Common myeloid progenitor, CD34-positive (primary cell): Measurements from ENCODE around the gene RPRD1B.

Experiments used
- CTCF ChIA-PET: fragments of 350-600 bp; sonication (Branson Sonifier 250); formaldehyde crosslinking; loops from one replicate; lab custom pipeline; 2021; ENCODE audit warnings: antibody characterized with exemption; lab: Charles Lee
- POLR2A ChIA-PET: fragments of 350-600 bp; sonication (Branson Sonifier 250); formaldehyde crosslinking; loops from one replicate; lab custom pipeline; 2021; ENCODE audit warnings: antibody characterized with exemption; lab: Charles Lee
- DNase-seq, 3 donors: peaks; one replicate each; pipeline versions ENCODE4 v3.0.0 to v3.0.0-alpha.2; 2013
- H3K27ac ChIP-seq, 2 experiments: 1 replicate in 1 of 2; 2 replicates in 1 of 2; pipeline ENCODE4 v1.7.0; 2013; ENCODE audit warnings: inconsistent platforms in 2 of 2, low read length in 2 of 2, mild to moderate bottlenecking in 2 of 2, low read depth in 1 of 2, moderate library complexity in 1 of 2; ENCODE audit not compliant: severe bottlenecking in 2 of 2, insufficient read depth in 1 of 2, poor library complexity in 1 of 2
- H3K27me3 ChIP-seq, 5 experiments: replicated peaks in 2 of 5; 1 replicate in 3 of 5; 2 replicates in 2 of 5; pipeline versions ENCODE4 v1.6.1 to v1.7.0; 2013; ENCODE audit warnings: low read length in 4 of 5, mild to moderate bottlenecking in 2 of 5, moderate library complexity in 2 of 5, inconsistent platforms in 1 of 5; ENCODE audit not compliant: insufficient read depth in 5 of 5, control insufficient read depth in 4 of 5
- H3K36me3 ChIP-seq, 4 experiments: 1 replicate in 2 of 4; 2 replicates in 2 of 4; pipeline versions ENCODE4 v1.6.1 to v1.7.0; 2013; ENCODE audit warnings: low read length in 3 of 4, control low read depth in 1 of 4, mild to moderate bottlenecking in 1 of 4; ENCODE audit not compliant: control insufficient read depth in 4 of 4, insufficient read depth in 4 of 4
- H3K4me1 ChIP-seq, 4 experiments: 1 replicate in 3 of 4; 2 replicates in 1 of 4; pipeline versions ENCODE4 v1.6.1 to v1.7.1; 2013; ENCODE audit warnings: low read length in 3 of 4, mild to moderate bottlenecking in 3 of 4, control low read depth in 1 of 4, inconsistent platforms in 1 of 4, moderate library complexity in 1 of 4; ENCODE audit not compliant: control insufficient read depth in 4 of 4, insufficient read depth in 4 of 4; ENCODE audit errors: control extremely low read depth in 1 of 4
- H3K4me3 ChIP-seq, 7 experiments: 1 replicate in 4 of 7; 2 replicates in 3 of 7; pipeline versions ENCODE4 v1.5.1 to v1.7.0; 2013; ENCODE audit warnings: mild to moderate bottlenecking in 7 of 7, low read length in 6 of 7, moderate library complexity in 6 of 7, inconsistent platforms in 2 of 7, low read depth in 2 of 7, control low read depth in 1 of 7; ENCODE audit not compliant: insufficient read depth in 4 of 7, control insufficient read depth in 1 of 7; ENCODE audit errors: extremely low read depth in 1 of 7
- H3K9me3 ChIP-seq, 5 experiments: 1 replicate in 4 of 5; 2 replicates in 1 of 5; pipeline versions ENCODE4 v1.6.1 to v1.7.1; 2013; ENCODE audit warnings: low read length in 4 of 5, mild to moderate bottlenecking in 2 of 5, inconsistent platforms in 1 of 5, low read depth in 1 of 5, moderate library complexity in 1 of 5; ENCODE audit not compliant: control insufficient read depth in 4 of 5, insufficient read depth in 2 of 5; ENCODE audit errors: control extremely low read depth in 1 of 5
- WGBS: methylation state at CpG from one replicate; pipeline ENCODE4 v1.1.5; 2013; ENCODE audit not compliant: insufficient coverage; 5-methylcytosine and 5-hydroxymethylcytosine counted together

Gene RPRD1B

GRCh38 chr20:38128691-38129090, 95.1 kb downstream of the RPRD1B start:
- DNase-seq = no peak
- no peak overlapping the region for H3K27ac ChIP-seq
- H3K4me3 ChIP-seq = no peak overlapping the region
- H3K9me3 ChIP-seq = no peaks in the 10 kb centered on the region
- ChIA-PET POLR2A (no interaction called here), CTCF (interaction anchor here (2.2 kb wide), 1 partner anchor 14 kb away, joined by 16 read pairs; no protein-coding TSS in a partner anchor)
- no peaks in the 10 kb centered on the region for H3K36me3 ChIP-seq
- H3K4me1 ChIP-seq = no peaks in the 10 kb centered on the region
- no peaks in the 10 kb centered on the region for H3K27me3 ChIP-seq
- WGBS = 100% methylated on average over 2 of the region's 2 CpGs

- Histone ChIP-seq H3K9me3 (no peaks in the 10 kb centered on the region), H3K27ac (no peak overlapping the region), H3K27me3 (no peaks in the 10 kb centered on the region), H3K36me3 (no peaks in the 10 kb centered on the region), H3K4me3 (no peak overlapping the region), H3K4me1 (peaks cover 0 to 5% (median 3%) of the 10 kb centered on the region in 4 experiments)
- POLR2A ChIA-PET = no interaction called here
- CTCF ChIA-PET = interaction anchor here (2.2 kb wide), 1 partner anchor 15 kb away, joined by 16 read pairs; no protein-coding TSS in a partner anchor
- no peak for DNase-seq
- 100% methylated on average over 2 of the region's 6 CpGs for WGBS
These were observed 95.8 kb downstream of the RPRD1B start for GRCh38 chr20:38129248-38129865.

- POLR2A ChIA-PET = no interaction called here
- DNase-seq = no peak
- Histone ChIP-seq H3K27me3 (no peaks in the 10 kb centered on the region), H3K36me3 (no peaks in the 10 kb centered on the region), H3K9me3 (no peaks in the 10 kb centered on the region), H3K4me3 (no peak overlapping the region), H3K4me1 (peaks cover 0 to 12% (median 10%) of the 10 kb centered on the region in 4 experiments), H3K27ac (no peak overlapping the region)
- WGBS = 87% methylated on average over 9 of the region's 15 CpGs
- CTCF ChIA-PET = interaction anchor here (1.1 to 2.2 kb wide), 2 partner anchors 16 to 18 kb away, joined by 3 to 16 read pairs; no protein-coding TSS in a partner anchor
These were observed 96.5 kb downstream of the RPRD1B start for GRCh38 chr20:38129893-38130609.

- CTCF ChIA-PET = interaction anchor here (0.8 to 1.1 kb wide), 2 partner anchors 16 to 19 kb away, joined by 3 read pairs; no protein-coding TSS in a partner anchor
- H3K27me3 ChIP-seq = no peaks in the 10 kb centered on the region
- peaks cover 0 to 17% (median 14%) of the 10 kb centered on the region in 4 experiments for H3K4me1 ChIP-seq
- no peak overlapping the region for H3K27ac ChIP-seq
- no peak overlapping the region for H3K4me3 ChIP-seq
- POLR2A ChIA-PET = no interaction called here
- DNase-seq = no peak
- no peaks in the 10 kb centered on the region for H3K36me3 ChIP-seq
- H3K9me3 ChIP-seq = no peaks in the 10 kb centered on the region
- WGBS = 96% methylated on average over 13 of the region's 19 CpGs
These were observed 97.4 kb downstream of the RPRD1B start for GRCh38 chr20:38130687-38131587.

- Histone ChIP-seq H3K27ac (no peak overlapping the region), H3K4me1 (peaks cover 0 to 17% (median 14%) of the 10 kb centered on the region in 4 experiments), H3K9me3 (no peaks in the 10 kb centered on the region), H3K4me3 (no peak overlapping the region), H3K36me3 (no peaks in the 10 kb centered on the region), H3K27me3 (peaks cover 0 to 2% (median 0%) of the 10 kb centered on the region in 5 experiments)
- POLR2A ChIA-PET = no interaction called here
- CTCF ChIA-PET = interaction anchor here (0.8 kb wide), 1 partner anchor 16 kb away, joined by 3 read pairs; no protein-coding TSS in a partner anchor
- DNase-seq = no peak
- WGBS = 100% methylated on average over 2 of the region's 3 CpGs
These were observed 98.1 kb downstream of the RPRD1B start for GRCh38 chr20:38131588-38132121.

GRCh38 chr20:38132156-38132909, 98.8 kb downstream of the RPRD1B start:
- no peaks in the 10 kb centered on the region for H3K9me3 ChIP-seq
- no peaks in the 10 kb centered on the region for H3K36me3 ChIP-seq
- H3K4me3 ChIP-seq = no peak overlapping the region
- peaks cover 0 to 2% (median 0%) of the 10 kb centered on the region in 5 experiments for H3K27me3 ChIP-seq
- DNase-seq = no peak
- ChIA-PET CTCF (interaction anchor here (1.5 kb wide), 1 partner anchor 20 kb away, joined by 3 read pairs; no protein-coding TSS in a partner anchor), POLR2A (no interaction called here)
- no peak overlapping the region for H3K27ac ChIP-seq
- WGBS = 96% methylated on average over 19 of the region's 26 CpGs
- H3K4me1 ChIP-seq = peaks cover 0 to 17% (median 14%) of the 10 kb centered on the region in 4 experiments
